ENCODE data around the gene ETV6.

The ETV6 gene

DNA sequence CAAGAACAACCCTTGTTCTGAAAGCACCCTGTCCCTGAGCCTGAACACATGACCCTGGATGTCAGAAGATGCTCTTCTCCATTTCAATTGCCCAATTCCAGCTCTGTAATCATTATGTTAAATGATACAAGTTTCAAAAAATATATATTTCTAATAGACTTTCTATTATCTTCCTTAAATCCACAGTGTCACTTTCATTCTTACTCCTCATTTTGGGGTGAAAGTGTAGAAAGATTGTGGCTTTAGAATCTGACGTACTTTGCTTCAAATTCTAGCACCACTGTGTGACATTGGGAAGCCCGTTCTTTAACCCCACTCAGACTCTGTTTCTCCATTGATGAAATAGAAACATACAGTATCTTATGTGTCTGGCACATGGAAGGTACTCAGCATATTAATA lies 83.2 kb downstream of the ETV6 start:
- no peak for DNase-seq

DNA sequence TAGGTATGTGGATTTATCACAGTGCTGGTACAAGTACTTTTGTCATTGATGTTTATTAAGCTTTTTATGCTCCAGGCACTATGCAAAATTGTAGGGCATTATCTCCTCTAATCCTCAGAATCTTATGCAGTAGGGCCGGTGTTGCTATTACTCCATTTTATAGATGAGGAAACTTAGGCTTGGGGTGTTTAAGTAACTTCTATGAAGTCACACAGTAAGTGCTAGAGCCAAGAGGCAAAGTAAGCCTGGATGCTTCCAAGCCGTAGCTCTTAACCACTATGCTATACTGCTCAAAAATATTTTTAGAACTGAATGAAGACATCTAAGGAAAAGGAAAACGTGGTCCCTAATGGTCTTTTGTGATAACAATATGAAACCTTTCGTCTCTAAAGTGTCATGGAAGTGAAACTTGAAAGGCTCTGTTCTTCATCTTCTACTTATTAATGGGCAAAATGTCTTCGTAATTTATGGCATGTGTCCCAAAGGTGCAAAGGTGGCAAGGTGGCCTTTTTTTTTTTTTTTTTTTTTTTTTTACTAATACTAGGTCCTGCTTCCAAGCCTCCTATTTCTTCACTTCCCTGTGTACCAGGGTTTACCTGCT lies 85.2 kb downstream of the ETV6 start:
- no peak for DNase-seq

DNA sequence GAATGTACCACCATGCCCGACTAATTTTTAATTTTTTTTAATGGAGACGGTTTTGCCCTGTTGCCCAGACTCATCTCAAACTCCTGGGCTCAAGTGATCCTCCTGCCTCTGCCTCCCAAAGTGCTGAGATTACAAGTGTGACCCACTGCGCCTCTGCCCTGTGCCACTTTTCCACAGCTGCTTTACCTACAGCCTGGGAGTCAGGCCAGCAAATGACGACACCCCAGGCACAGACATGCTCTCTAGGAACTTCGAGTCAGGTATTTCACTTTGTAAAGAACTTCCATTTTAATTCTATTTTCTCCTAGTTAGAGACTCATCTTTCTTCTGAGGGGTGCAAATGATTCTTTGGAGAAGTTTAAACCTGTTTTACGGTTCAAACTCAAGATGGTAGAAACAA lies 89.0 kb downstream of the ETV6 start:
- no peak for DNase-seq

DNA sequence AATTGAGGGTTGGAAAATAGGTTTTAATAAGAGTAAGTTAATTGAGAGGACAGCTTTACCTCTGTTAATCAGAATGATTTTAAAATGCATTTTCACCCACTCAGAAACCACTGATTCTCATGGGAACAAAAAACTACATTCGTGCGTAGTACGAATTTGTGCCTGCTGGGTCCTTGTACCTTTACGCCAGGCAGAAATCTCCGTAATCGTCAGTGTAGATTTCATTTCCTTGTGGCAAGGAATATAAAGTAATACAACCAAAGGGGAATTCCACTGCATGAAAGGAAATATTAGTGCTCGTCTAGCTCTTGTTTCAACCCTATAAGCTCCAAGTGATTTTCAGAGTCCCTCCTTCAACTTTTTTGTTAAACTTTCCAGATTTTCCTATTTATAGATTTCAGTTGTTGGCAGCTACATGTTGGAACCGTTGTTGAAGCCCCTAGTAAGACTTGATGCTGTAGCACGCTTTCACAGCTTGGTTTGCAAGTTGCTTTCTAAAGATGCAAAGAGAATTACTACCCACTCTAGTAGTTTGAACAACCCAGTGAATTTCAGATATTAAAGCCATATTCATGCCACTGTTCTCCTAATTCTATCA lies 90.6 kb downstream of the ETV6 start:
- DNase-seq, result no peak

- no peak for DNase-seq
Measured at GRCh38 chr12:11741434-11742092, 92.1 kb downstream of the ETV6 start.

DNA sequence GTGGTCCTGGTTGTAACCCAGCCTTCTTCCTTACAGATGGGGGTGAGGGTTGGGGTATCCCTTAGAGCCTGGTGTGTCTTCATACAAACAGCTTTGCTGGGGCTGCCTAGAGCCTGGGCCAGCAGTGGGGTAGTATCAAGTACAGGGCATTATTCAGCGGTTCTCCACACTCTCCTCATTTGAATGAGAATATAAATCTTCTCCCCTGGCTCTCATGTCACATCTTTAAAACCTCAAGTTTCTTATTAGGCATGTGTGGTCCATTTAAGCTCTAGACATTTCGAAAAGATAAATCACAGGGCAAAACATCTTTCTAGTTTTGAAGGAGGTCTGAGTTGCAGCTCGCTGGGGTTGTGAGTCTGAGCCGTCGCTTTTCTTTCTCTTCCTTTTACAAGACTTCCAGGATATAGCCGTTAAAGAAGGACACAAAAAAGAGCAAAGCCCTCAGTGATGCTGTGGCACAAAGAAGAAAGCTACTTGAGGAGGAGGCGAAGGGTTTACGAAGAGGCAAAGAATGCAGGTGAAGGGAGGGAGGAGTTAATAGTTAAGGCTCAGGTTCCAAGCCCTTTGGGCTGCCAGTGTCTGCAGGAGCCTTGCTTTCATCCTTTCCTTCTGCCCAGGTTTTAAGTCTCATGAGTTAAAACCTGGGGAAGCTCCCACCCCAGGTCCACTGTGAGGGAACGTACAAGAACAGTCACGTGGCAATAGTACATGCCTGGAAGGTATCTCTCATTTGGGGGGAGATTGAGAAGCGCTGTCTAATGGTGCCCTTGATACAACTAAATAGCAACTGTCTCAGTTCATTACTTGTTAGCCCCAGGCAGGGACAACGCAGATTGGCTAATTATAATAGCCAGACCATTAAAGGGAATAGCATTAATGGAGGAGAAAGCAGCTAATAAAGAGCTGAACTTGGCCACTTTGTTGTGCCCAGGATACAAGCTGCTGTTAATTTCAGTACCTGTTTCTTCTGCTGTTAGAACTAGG lies 94.2 kb downstream of the ETV6 start:
- DNase-seq, result no peak

DNA sequence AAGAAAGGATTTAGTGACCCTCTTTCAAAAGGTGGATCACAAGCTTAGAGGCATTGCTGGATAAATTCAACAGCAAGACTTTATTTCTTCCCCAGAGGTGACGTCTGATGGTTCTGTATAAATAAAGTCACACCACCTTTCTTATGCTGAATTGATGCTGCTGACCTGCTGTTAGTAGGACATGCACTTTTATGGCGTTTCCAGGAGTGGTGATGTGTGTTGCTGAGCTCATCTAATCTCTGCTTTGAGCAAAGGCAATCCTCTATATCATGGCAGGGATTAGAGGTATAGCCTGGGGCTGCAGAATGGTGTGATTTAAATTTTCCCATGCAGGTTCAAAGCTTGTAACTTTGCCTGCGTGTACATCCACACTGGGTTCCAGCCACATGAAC lies 94.9 kb downstream of the ETV6 start:
- no peak for DNase-seq

- DNase-seq, result no peak
Measured at GRCh38 chr12:11745113-11745512, 95.6 kb downstream of the ETV6 start.

DNA sequence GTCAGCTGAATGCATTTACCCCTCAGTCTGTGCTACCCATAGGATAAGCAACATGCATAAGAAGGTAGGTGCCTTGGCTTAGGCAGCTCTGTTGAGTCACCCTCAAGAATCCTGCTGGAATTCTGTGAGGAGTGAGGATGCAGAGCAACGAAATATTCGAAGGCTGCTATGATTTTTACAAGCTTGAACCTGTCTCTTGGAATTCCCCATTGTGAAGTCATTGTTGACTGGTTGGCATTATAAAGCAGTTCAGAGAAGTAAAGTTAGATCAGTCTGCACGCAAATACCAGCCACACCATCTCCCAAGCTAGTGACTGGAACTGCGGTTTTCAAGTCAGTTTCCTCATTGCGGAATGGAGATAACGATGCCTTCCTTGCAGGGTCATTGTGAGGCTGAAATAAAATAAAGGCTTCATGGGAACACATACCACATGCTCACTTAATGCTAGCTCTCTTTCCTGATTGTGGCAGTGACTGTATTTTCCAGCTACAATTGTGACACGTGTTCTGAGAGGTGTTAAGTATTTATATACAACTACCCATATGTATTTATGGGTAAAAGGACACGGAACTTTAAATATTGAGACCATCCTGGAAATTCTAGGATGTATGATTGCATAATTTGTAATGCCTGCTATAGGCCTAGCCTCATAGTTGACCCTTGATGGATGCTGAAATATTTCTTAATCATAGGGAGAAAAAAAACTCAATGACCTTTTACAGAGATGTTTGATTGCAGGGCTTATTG lies 96.7 kb downstream of the ETV6 start:
- DNase-seq, result peak in 2 of 56 donors; percentile 8 to 10

DNA sequence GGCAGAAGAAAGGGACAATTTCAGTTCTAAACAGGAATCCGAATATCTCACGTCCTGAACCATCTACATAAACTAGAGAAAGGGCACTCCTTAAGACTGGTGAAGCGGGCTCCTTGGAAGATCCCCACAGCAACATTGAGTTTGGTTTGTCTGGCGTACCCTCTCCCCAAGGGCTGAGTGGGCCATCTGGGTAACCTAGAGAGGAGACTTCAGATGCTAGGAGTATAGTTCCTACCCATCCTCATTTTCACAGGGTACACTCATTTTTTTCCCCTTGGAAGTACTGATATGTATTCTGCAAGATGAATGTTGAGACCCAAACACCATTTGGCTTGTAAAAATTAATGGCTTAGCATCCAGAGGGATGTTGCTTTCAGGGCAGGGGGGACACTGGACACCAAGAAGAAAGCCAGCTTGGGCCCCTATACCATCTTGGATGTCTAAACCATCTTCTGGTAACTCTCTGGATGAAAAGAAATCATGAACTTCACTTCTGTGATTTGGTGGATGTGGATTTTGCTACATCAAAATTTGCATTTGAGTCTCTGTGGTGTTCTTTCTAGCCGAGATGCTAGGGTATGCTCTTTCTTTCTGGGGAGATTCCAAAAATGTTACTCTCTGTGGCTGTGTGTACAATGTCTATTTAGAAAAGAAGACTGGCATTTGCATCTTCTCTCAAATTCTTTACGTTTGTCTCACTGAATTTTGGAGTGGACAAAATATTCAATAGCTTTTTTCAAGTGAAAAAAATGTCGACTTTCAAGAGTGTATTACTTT lies 97.7 kb downstream of the ETV6 start:
- DNase-seq, result no peak

DNA sequence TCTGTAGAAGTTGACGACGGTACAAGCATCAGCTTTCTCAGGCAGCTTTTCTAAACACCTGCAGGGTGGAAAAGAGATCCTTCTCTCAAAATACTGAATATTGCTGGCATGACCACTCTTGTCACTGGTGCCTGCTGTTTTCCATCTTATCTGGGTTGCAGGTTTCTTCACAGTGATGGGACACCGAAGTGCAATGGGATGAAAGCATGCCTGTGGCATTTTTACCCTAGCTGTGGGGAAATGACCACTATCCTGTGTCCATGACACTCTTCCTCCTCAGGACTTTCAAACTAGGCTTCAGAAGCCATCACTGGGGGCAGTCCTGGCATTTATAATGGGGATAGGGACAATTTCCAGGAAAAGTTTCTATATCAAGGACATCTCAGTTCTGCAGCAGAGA lies 98.5 kb downstream of the ETV6 start:
- DNase-seq, result no peak

DNA sequence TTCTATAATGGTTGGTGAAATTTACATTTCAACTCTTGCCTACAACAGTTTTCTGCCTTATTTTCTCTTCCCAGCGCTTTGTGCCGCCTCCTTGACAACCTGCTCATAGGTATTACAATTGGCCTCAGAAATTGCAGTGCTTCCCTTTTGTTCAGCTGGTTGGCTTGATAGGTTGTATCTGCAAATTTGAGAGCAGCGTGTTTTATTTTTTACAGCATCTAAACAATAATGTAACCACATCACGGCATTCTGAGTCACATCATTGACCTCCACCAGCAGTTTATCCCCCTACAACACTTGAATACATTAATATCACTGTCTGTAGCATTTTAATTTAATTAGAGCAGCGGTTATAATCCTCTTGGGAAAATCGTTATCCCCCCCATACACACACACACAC lies 99.4 kb downstream of the ETV6 start:
- no peak for DNase-seq

DNA sequence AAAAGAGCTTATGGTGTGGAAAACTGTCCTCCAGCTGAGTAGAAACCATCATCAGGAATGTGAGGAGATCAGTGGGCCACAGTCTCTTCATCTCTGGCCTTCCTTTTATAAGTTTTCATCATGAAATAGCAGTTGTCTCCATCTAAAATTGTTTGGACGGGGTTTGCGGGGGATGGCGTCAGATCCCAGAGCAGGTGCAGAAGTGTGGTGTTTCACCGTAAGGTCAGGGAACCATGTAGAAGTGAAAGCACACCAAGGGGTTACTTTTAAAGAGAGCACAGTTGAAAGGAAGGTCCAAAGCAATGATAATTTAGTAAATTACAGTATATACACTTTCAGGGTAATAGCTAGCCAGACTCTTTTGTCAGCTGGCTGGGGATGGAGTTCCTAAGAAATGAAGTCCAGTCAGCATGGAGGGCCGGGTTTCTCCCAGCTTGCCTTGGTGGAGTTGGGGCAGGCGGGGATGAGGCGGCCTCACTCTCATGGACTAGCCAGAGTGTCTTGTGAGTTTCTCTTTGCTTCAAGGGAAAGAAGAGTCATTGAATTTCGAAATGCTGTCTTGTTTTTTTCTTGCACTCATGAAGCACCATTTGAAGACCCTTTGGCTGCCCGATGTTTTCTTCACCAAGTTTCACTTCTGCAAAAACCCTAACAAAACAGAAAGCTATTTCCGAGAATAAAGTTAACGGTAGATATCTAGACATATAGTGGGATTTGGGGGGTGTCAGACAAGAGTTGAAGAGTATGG lies 100.6 kb downstream of the ETV6 start:
- DNase-seq, result no peak

DNA sequence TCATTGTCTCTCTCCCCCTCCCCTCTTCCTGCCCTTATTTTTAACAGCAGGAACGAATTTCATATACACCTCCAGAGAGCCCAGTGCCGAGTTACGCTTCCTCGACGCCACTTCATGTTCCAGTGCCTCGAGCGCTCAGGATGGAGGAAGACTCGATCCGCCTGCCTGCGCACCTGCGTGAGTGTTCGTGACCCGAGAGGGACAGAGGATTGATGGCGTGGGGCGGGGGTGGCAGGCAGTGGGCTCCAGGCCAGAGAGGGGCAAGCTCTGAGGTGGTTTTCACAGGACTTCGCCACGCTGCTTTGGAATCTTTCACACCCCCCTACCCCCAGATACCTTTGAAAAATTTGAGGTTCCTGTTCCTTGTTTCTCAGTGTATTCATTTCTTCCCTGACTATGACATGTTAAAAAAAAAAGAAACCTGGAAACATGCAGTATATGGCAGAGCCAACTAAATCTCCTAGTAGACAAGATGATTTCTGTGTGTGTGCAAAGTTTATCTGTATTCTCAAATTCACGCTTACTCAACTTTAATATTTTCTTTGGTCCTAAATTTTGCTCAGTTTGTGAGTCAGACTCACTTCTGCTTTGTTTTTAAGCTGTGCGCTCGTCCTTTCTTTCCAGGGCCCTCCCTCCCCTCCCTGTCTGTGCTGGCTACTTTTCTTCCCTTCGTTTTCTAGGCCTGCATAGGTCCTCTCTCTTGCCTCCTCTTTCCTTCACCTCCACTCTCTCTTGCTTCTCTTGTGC lies 103.1 kb downstream of the ETV6 start:
- no peak for DNase-seq

DNA sequence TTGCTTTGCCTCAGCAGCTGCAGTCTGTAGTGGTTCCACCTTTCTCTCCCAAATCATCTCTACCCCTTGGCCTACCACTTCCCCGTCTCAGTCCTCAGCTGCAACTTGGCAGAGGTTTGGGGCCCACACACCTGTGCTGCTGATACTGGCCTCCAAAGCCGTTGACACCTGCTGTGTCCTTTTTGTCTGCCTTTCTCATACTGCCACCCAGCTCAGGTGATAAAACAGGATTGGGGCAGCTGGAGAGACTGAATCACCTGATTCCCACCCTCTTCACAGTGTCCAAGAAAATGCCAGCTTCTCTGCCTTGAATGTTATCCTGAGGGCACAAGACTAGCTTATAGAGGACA lies 103.7 kb downstream of the ETV6 start:
- DNase-seq, result no peak

GRCh38 chr12:11753826-11754225 lies 104.4 kb downstream of the ETV6 start:
- no peak for DNase-seq

GRCh38 chr12:11754256-11754655 lies 104.8 kb downstream of the ETV6 start:
- DNase-seq, result no peak

GRCh38 chr12:11755302-11755930 lies 105.9 kb downstream of the ETV6 start:
- no peak for DNase-seq

- no peak for DNase-seq
Measured at GRCh38 chr12:11756022-11756421, 106.5 kb downstream of the ETV6 start.
